Common myeloid progenitor, CD34-positive (primary cell): ENCODE results near the gene PPDPF.
A peak's percentile ranks its signal among the peaks of the same experiment; 100 is the strongest.

Experiments used
- CTCF ChIA-PET: fragments of 350-600 bp; sonication (Branson Sonifier 250); formaldehyde crosslinking; loops from one replicate; lab custom pipeline; 2021; ENCODE audit warnings: antibody characterized with exemption; lab: Charles Lee
- POLR2A ChIA-PET: fragments of 350-600 bp; sonication (Branson Sonifier 250); formaldehyde crosslinking; loops from one replicate; lab custom pipeline; 2021; ENCODE audit warnings: antibody characterized with exemption; lab: Charles Lee
- DNase-seq, 3 donors: peaks; one replicate each; pipeline versions ENCODE4 v3.0.0 to v3.0.0-alpha.2; 2013
- H3K27ac ChIP-seq, 2 experiments: 1 replicate in 1 of 2; 2 replicates in 1 of 2; pipeline ENCODE4 v1.7.0; 2013; ENCODE audit warnings: inconsistent platforms in 2 of 2, low read length in 2 of 2, mild to moderate bottlenecking in 2 of 2, low read depth in 1 of 2, moderate library complexity in 1 of 2; ENCODE audit not compliant: severe bottlenecking in 2 of 2, insufficient read depth in 1 of 2, poor library complexity in 1 of 2
- H3K27me3 ChIP-seq, 5 experiments: replicated peaks in 2 of 5; 1 replicate in 3 of 5; 2 replicates in 2 of 5; pipeline versions ENCODE4 v1.6.1 to v1.7.0; 2013; ENCODE audit warnings: low read length in 4 of 5, mild to moderate bottlenecking in 2 of 5, moderate library complexity in 2 of 5, inconsistent platforms in 1 of 5; ENCODE audit not compliant: insufficient read depth in 5 of 5, control insufficient read depth in 4 of 5
- H3K36me3 ChIP-seq, 4 experiments: 1 replicate in 2 of 4; 2 replicates in 2 of 4; pipeline versions ENCODE4 v1.6.1 to v1.7.0; 2013; ENCODE audit warnings: low read length in 3 of 4, control low read depth in 1 of 4, mild to moderate bottlenecking in 1 of 4; ENCODE audit not compliant: control insufficient read depth in 4 of 4, insufficient read depth in 4 of 4
- H3K4me1 ChIP-seq, 4 experiments: 1 replicate in 3 of 4; 2 replicates in 1 of 4; pipeline versions ENCODE4 v1.6.1 to v1.7.1; 2013; ENCODE audit warnings: low read length in 3 of 4, mild to moderate bottlenecking in 3 of 4, control low read depth in 1 of 4, inconsistent platforms in 1 of 4, moderate library complexity in 1 of 4; ENCODE audit not compliant: control insufficient read depth in 4 of 4, insufficient read depth in 4 of 4; ENCODE audit errors: control extremely low read depth in 1 of 4
- H3K4me3 ChIP-seq, 7 experiments: 1 replicate in 4 of 7; 2 replicates in 3 of 7; pipeline versions ENCODE4 v1.5.1 to v1.7.0; 2013; ENCODE audit warnings: mild to moderate bottlenecking in 7 of 7, low read length in 6 of 7, moderate library complexity in 6 of 7, inconsistent platforms in 2 of 7, low read depth in 2 of 7, control low read depth in 1 of 7; ENCODE audit not compliant: insufficient read depth in 4 of 7, control insufficient read depth in 1 of 7; ENCODE audit errors: extremely low read depth in 1 of 7
- H3K9me3 ChIP-seq, 5 experiments: 1 replicate in 4 of 5; 2 replicates in 1 of 5; pipeline versions ENCODE4 v1.6.1 to v1.7.1; 2013; ENCODE audit warnings: low read length in 4 of 5, mild to moderate bottlenecking in 2 of 5, inconsistent platforms in 1 of 5, low read depth in 1 of 5, moderate library complexity in 1 of 5; ENCODE audit not compliant: control insufficient read depth in 4 of 5, insufficient read depth in 2 of 5; ENCODE audit errors: control extremely low read depth in 1 of 5
- WGBS: methylation state at CpG from one replicate; pipeline ENCODE4 v1.1.5; 2013; ENCODE audit not compliant: insufficient coverage; 5-methylcytosine and 5-hydroxymethylcytosine counted together

PPDPF gene

GRCh38 chr20:63527184-63527583 is 6.6 kb downstream of the PPDPF start:
- ChIA-PET CTCF (interaction anchor here (1.6 kb wide), 1 partner anchor 17 kb away, joined by 3 read pairs; no protein-coding TSS in a partner anchor), POLR2A (no interaction called here)
- H3K4me3 ChIP-seq: no peak overlapping the region
- peaks cover 0 to 11% (median 6%) of the 10 kb centered on the region in 5 experiments for H3K9me3 ChIP-seq
- no peak for DNase-seq
- peaks cover 2 to 14% (median 7%) of the 10 kb centered on the region in 4 experiments for H3K36me3 ChIP-seq
- H3K4me1 ChIP-seq: peaks cover 4 to 9% (median 5%) of the 10 kb centered on the region in 4 experiments
- WGBS: 97% methylated on average over 9 of the region's 9 CpGs
- H3K27ac ChIP-seq: no peak overlapping the region
- H3K27me3 ChIP-seq: peaks cover 0 to 3% (median 0%) of the 10 kb centered on the region in 5 experiments

- no peak overlapping the region for H3K4me3 ChIP-seq
- peaks cover 0 to 6% (median 5%) of the 10 kb centered on the region in 4 experiments for H3K4me1 ChIP-seq
- H3K27me3 ChIP-seq: peaks cover 0 to 3% (median 0%) of the 10 kb centered on the region in 5 experiments
- 96% methylated on average over 19 of the region's 27 CpGs for WGBS
- DNase-seq: no peak
- H3K27ac ChIP-seq: no peak overlapping the region
- ChIA-PET POLR2A (interaction anchor here (0.6 to 1.3 kb wide), 3 partner anchors 8 to 1029 kb away, joined by 3 to 8 read pairs (median 3); partner anchors contain the start of gene PTK6), CTCF (interaction anchor here (0.8 to 2.9 kb wide), 2 partner anchors 8 to 9 kb away, joined by 3 to 12 read pairs; partner anchors contain the start of gene PPDPF)
- no peaks in the 10 kb centered on the region for H3K9me3 ChIP-seq
- no peaks in the 10 kb centered on the region for H3K36me3 ChIP-seq
Measured at GRCh38 chr20:63529180-63529860, 8.8 kb downstream of the PPDPF start.

- Histone ChIP-seq H3K4me3 (no peak overlapping the region), H3K9me3 (no peaks in the 10 kb centered on the region), H3K4me1 (peaks cover 0 to 6% (median 5%) of the 10 kb centered on the region in 4 experiments), H3K36me3 (no peaks in the 10 kb centered on the region), H3K27ac (no peak overlapping the region), H3K27me3 (peaks cover 0 to 3% (median 0%) of the 10 kb centered on the region in 5 experiments)
- no peak for DNase-seq
- CTCF ChIA-PET: interaction anchor here (0.8 to 2.9 kb wide), 2 partner anchors 8 kb away, joined by 3 to 12 read pairs; partner anchors contain the start of gene PPDPF
- 85% methylated on average over 38 of the region's 39 CpGs for WGBS
- POLR2A ChIA-PET: no interaction called here
Measured at GRCh38 chr20:63529861-63530787, 9.6 kb downstream of the PPDPF start.

- POLR2A ChIA-PET: no interaction called here
- DNase-seq: no peak
- no peak overlapping the region for H3K4me3 ChIP-seq
- CTCF ChIA-PET: interaction anchor here (0.8 to 2.9 kb wide), 2 partner anchors 9 kb away, joined by 3 to 12 read pairs; partner anchors contain the start of gene PPDPF
- H3K9me3 ChIP-seq: no peaks in the 10 kb centered on the region
- H3K4me1 ChIP-seq: peaks cover 0 to 5% (median 4%) of the 10 kb centered on the region in 4 experiments
- H3K36me3 ChIP-seq: no peaks in the 10 kb centered on the region
- peaks cover 0 to 3% (median 0%) of the 10 kb centered on the region in 5 experiments for H3K27me3 ChIP-seq
- no peak overlapping the region for H3K27ac ChIP-seq
- 88% methylated on average over 12 of the region's 14 CpGs for WGBS
Measured at GRCh38 chr20:63530788-63531160, 10.2 kb downstream of the PPDPF start.

- Histone ChIP-seq H3K36me3 (no peaks in the 10 kb centered on the region), H3K9me3 (no peaks in the 10 kb centered on the region), H3K4me3 (no peak overlapping the region), H3K27ac (no peak overlapping the region), H3K27me3 (peaks cover 0 to 3% (median 0%) of the 10 kb centered on the region in 5 experiments), H3K4me1 (peaks cover 0 to 3% (median 1%) of the 10 kb centered on the region in 4 experiments)
- ChIA-PET POLR2A (interaction anchor here (1.1 kb wide), 1 partner anchor 11 kb away, joined by 3 read pairs; no protein-coding TSS in a partner anchor), CTCF (interaction anchor here (0.8 to 2.9 kb wide), 2 partner anchors 8 to 10 kb away, joined by 3 to 12 read pairs; partner anchors contain the start of gene PPDPF)
- peak in 1 of 3 donors; percentile 31 for DNase-seq
- WGBS: 93% methylated on average over 19 of the region's 27 CpGs
Measured at GRCh38 chr20:63531686-63532448, 11.3 kb downstream of the PPDPF start.

- Histone ChIP-seq H3K9me3 (no peaks in the 10 kb centered on the region), H3K4me1 (peaks cover 0 to 10% (median 8%) of the 10 kb centered on the region in 4 experiments), H3K27ac (no peak overlapping the region), H3K36me3 (no peaks in the 10 kb centered on the region), H3K4me3 (no peak overlapping the region), H3K27me3 (peaks cover 0 to 3% (median 0%) of the 10 kb centered on the region in 5 experiments)
- ChIA-PET CTCF (interaction anchor here (0.8 to 2.9 kb wide), 2 partner anchors 9 to 11 kb away, joined by 3 to 12 read pairs; partner anchors contain the start of gene PPDPF), POLR2A (interaction anchor here (1.1 kb wide), 1 partner anchor 11 kb away, joined by 3 read pairs; no protein-coding TSS in a partner anchor)
- 89% methylated on average over 17 of the region's 24 CpGs for WGBS
- no peak for DNase-seq
Measured at GRCh38 chr20:63532449-63532971, 11.9 kb downstream of the PPDPF start.
